HepG2 (cell line): ENCODE data around the gene GRHPR. TPM values are rescaled to one million over a fixed set of nuclear protein-coding genes. Genes with fewer than 3 reads are reported as not detected.

Experiments
- GPBP1L1 ChIP-seq: sonication (generic); formaldehyde crosslinking; IDR thresholded peaks from 2 replicates; pipeline ENCODE4 v1.5.0; 2020; ENCODE audit warnings: mild to moderate bottlenecking, missing genetic modification reagents
- HMG20A ChIP-seq: IDR thresholded peaks from 2 replicates; pipeline ENCODE4 v1.6.1; 2016; ENCODE audit warnings: borderline replicate concordance
- IKZF4 ChIP-seq: sonication (generic); formaldehyde crosslinking; IDR thresholded peaks from 2 replicates; pipeline ENCODE4 v1.5.1; 2020; ENCODE audit warnings: borderline replicate concordance, mild to moderate bottlenecking, low read depth, missing genetic modification reagents; ENCODE audit errors: not compliant biosample characterization
- KLF15 ChIP-seq: sonication (generic); formaldehyde crosslinking; IDR thresholded peaks from 2 replicates; pipeline ENCODE4 v1.8.1; 2023; ENCODE audit warnings: borderline replicate concordance, mild to moderate bottlenecking, inconsistent platforms, missing genetic modification reagents, mixed read lengths
- LRRFIP1 ChIP-seq: sonication (generic); formaldehyde crosslinking; conservative IDR thresholded peaks from 2 replicates; pipeline ENCODE4 v1.4.0; 2020; ENCODE audit warnings: missing genetic modification reagents
- MYNN ChIP-seq: sonication (generic); formaldehyde crosslinking; IDR thresholded peaks from 2 replicates; pipeline ENCODE4 v1.4.0; 2020; ENCODE audit warnings: mild to moderate bottlenecking, low read depth, missing genetic modification reagents
- TCF7 ChIP-seq: sonication (generic); IDR thresholded peaks from 2 replicates; pipeline ENCODE4 v1.6.1; 2016; ENCODE audit warnings: antibody characterized with exemption, low read depth
- ZNF12 ChIP-seq: sonication (generic); formaldehyde crosslinking; IDR thresholded peaks from 2 replicates; pipeline ENCODE4 v1.5.0; 2020; ENCODE audit warnings: missing genetic modification reagents
- ZNF136 ChIP-seq: sonication (generic); formaldehyde crosslinking; IDR thresholded peaks from 2 replicates; pipeline ENCODE4 v1.8.1; 2022; ENCODE audit warnings: low read depth, mild to moderate bottlenecking, moderate library complexity, missing genetic modification reagents
- ZNF282 ChIP-seq: fragments of 450-650 bp; IDR thresholded peaks from 2 replicates; pipeline ENCODE4 v1.6.1; 2018; ENCODE audit not compliant: partially characterized antibody
- ZNF318 ChIP-seq: sonication (generic); formaldehyde crosslinking; IDR thresholded peaks from 2 replicates; pipeline ENCODE4 v1.4.0; 2020; ENCODE audit warnings: mild to moderate bottlenecking, missing genetic modification reagents
- ZNF7 ChIP-seq: IDR thresholded peaks from 2 replicates; pipeline ENCODE4 v1.6.1; 2016; ENCODE audit warnings: missing biosample characterization, missing genetic modification reagents
- ZNF782 ChIP-seq: sonication (generic); formaldehyde crosslinking; IDR thresholded peaks from 2 replicates; pipeline ENCODE4 v1.4.0; 2020; ENCODE audit warnings: missing genetic modification reagents, mild to moderate bottlenecking, borderline replicate concordance
- ZUFSP ChIP-seq: sonication (generic); formaldehyde crosslinking; IDR thresholded peaks from 2 replicates; pipeline ENCODE4 v1.9.0; 2021; ENCODE audit warnings: missing genetic modification reagents, mild to moderate bottlenecking, borderline replicate concordance
- polyA plus RNA-seq, 8 experiments: library from polyadenylated mRNA; depleted of rRNA in 3 of 8; stranded (reverse) in 7 of 8; unstranded in 1 of 8; fragments of >200 nt; fragmentation: Illumina TruSeq in 4 of 8; extraction: Trizol in 4 of 8; gene quantifications; 2 replicates each; pipeline versions ENCODE4 v1.2.1 to v1.2.3, GENCODE V29; 2011 to 2016; ENCODE audit warnings: low read depth in 4 of 8, missing spikeins in 1 of 8, mixed read lengths in 1 of 8; ENCODE audit not compliant: insufficient read depth in 1 of 8
- total RNA-seq, 5 experiments: library from RNA; depleted of rRNA; stranded (reverse); fragments of >200 nt; fragmentation: Illumina TruSeq; extraction: Trizol; gene quantifications; 2 replicates each; pipeline ENCODE4 v1.2.3, GENCODE V29; 2016; ENCODE audit warnings: low read depth in 1 of 5

GRHPR gene
- total and polyA plus RNA-seq, 2 of the 13 experiments (the other 11 are each of a cell fraction or from before 2014, with no cell fraction given), result 113 to 115 TPM

GRCh38 chr9:37422289-37423104 lies at the start of gene GRHPR (continued):
- TF ChIP-seq GPBP1L1 (CRISPR knock-in tag) (no peak), LRRFIP1 (CRISPR knock-in tag) (no peak), IKZF4 (CRISPR knock-in tag) (no peak), ZUFSP (CRISPR knock-in tag) (no peak), ZNF782 (CRISPR knock-in tag) (0 out of 2 replicates have a peak, but pooled peaks have one; percentile 82), KLF15 (CRISPR knock-in tag) (0 out of 2 replicates have a peak, but pooled peaks have one; percentile 55), ZNF318 (peak; percentile 72; the same call in 1 of the 2 replicates), ZNF7 (no peak), TCF7 (no peak), ZNF136 (CRISPR knock-in tag) (no peak), HMG20A (CRISPR knock-in tag) (0 out of 2 replicates have a peak, but pooled peaks have one; percentile 30), MYNN (no peak), ZNF12 (CRISPR knock-in tag) (0 out of 2 replicates have a peak, but pooled peaks have one; percentile 3), ZNF282 (no peak)
